Tibial nerve (tissue), 4 donors: ENCODE data around the gene SAT2. TPM values are rescaled to one million over a fixed set of nuclear protein-coding genes. Genes with fewer than 3 reads are reported as not detected.

Source experiments
- DNase-seq, 2 donors: peaks; one replicate each; pipeline ENCODE4 v3.0.0-alpha.2; 2019; ENCODE audit warnings: low spot score in 2 of 2
- H3K27ac ChIP-seq, 4 donors: fragments of 200-600 bp; sonication (generic) in 3 of 4; one replicate each; pipeline ENCODE4 v1.5.1; 2017 to 2019; ENCODE audit warnings: mild to moderate bottlenecking in 1 of 4
- H3K27me3 ChIP-seq, 2 donors: fragments of 200-600 bp; sonication (generic) in 1 of 2; one replicate each; pipeline versions ENCODE4 v1.5.1 to v1.6.0; 2017 to 2019
- H3K36me3 ChIP-seq, 3 donors: fragments of 200-600 bp; sonication (generic); one replicate each; pipeline ENCODE4 v1.5.1; 2018 to 2019
- H3K4me1 ChIP-seq, 4 donors: fragments of 200-600 bp; sonication (generic) in 3 of 4; one replicate each; pipeline ENCODE4 v1.5.1; 2017 to 2019
- H3K4me3 ChIP-seq, 4 donors: fragments of 200-600 bp; sonication (generic) in 3 of 4; one replicate each; pipeline ENCODE4 v1.5.1; 2017 to 2019; ENCODE audit warnings: mild to moderate bottlenecking in 1 of 4, moderate library complexity in 1 of 4
- H3K9me3 ChIP-seq, 4 donors: fragments of 200-600 bp; sonication (generic) in 3 of 4; one replicate each; pipeline ENCODE4 v1.5.1; 2017 to 2019
- EP300 ChIP-seq, 2 donors: sonication (generic); formaldehyde crosslinking; IDR thresholded peaks; one replicate each; pipeline ENCODE4 v1.6.1; 2017; ENCODE audit warnings: antibody characterized with exemption in 2 of 2, mild to moderate bottlenecking in 1 of 2
- POLR2A ChIP-seq, 2 donors: fragments of 450-650 bp; IDR thresholded peaks; one replicate each; pipeline ENCODE4 v1.6.1; 2017; ENCODE audit warnings: antibody characterized with exemption in 2 of 2, mild to moderate bottlenecking in 2 of 2, moderate library complexity in 2 of 2
- WGBS, 2 donors: methylation state at CpG; one replicate each; pipeline ENCODE4 v1.1.5; 2018; 5-methylcytosine and 5-hydroxymethylcytosine counted together
- total RNA-seq, 4 donors: library from RNA; depleted of rRNA; stranded (reverse); fragments of >200 nt; gene quantifications; one replicate each; pipeline ENCODE4 v1.1.0, GENCODE V29; 2016
- TF ChIP-seq, protein P1 (sequence below), 5 experiments: fragments of 200-600 bp in 3 of 5; fragments of 450-650 bp in 2 of 5; sonication (generic) in 3 of 5; IDR thresholded peaks; one replicate each; pipeline ENCODE4 v1.5.1; 2016 to 2019; ENCODE audit warnings: antibody characterized with exemption in 5 of 5, mild to moderate bottlenecking in 3 of 5, moderate library complexity in 2 of 5

The SAT2 gene
- total RNA-seq, 4 donors from 2014 or later, result 69.3 to 130 (median 82.0) TPM

DNA sequence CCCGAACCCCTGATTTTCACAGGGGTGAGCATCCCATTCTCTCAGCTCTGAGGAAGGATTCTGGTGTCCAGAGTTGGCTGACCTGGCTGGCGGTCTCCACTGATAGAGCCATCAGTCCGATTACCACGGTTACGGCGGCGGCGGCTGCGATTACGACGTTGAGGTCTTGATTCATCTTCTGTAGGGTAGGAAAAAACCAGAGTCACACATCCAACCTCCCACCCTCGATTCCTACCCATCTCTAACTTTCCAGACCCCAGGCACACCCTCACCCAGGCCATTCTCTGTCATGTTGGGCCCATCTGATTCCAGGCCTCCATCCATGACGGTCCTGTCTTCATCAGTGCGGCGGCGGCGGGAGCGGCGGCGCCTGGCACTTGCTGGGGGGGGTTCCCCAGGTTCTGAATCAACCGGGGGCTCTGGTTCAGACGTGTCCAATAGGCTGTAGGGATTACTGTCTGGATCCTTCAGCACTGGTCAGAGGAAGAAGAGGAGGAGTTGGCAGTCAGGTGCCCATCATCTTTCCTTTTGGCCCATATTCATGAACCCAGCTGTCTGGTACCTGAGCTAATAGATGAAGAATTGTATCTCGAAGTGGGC lies 35.1 kb downstream of the SAT2 start:
- no peaks in the 10 kb centered on the region for H3K9me3 ChIP-seq
- peaks cover 8 to 75% (median 35%) of the 10 kb centered on the region in 3 donors for H3K36me3 ChIP-seq
- H3K4me3 ChIP-seq, result no peak overlapping the region
- H3K27ac ChIP-seq, result no peak overlapping the region
- peaks cover 0 to 28% (median 2%) of the 10 kb centered on the region in 4 donors for H3K4me1 ChIP-seq
- TF ChIP-seq EP300 (IDR thresholded peaks at IDR 0.05) (no peak), POLR2A (IDR thresholded peaks at IDR 0.05) (no peak)
- no peak for DNase-seq
- H3K27me3 ChIP-seq, result no peaks in the 10 kb centered on the region
- WGBS, 2 donors, result 91 to 94% methylated on average over 23 of the region's 23 CpGs

DNA sequence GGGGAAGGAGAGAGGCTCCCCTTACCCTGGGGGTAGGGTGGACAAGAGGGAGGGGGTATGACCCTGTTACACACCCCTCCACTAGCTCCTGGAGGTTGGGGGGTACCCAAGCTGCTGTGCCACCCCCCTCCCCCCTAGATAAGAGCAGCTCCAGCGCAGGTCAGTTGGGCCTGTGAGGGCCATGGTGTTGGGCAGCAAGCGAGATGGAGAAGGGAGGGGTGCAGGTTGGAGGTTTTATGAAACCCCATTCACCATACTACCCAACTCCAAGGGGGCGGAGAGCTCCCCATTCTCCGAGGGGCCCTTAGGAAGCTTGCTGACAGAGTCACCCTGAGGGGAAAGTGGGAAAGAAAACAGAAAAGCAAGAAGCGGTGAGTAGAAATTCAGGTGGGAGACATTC lies 36.0 kb downstream of the SAT2 start:
- TF ChIP-seq POLR2A (IDR thresholded peaks at IDR 0.05) (no peak), EP300 (IDR thresholded peaks at IDR 0.05) (no peak)
- TF ChIP-seq, protein P1, sequence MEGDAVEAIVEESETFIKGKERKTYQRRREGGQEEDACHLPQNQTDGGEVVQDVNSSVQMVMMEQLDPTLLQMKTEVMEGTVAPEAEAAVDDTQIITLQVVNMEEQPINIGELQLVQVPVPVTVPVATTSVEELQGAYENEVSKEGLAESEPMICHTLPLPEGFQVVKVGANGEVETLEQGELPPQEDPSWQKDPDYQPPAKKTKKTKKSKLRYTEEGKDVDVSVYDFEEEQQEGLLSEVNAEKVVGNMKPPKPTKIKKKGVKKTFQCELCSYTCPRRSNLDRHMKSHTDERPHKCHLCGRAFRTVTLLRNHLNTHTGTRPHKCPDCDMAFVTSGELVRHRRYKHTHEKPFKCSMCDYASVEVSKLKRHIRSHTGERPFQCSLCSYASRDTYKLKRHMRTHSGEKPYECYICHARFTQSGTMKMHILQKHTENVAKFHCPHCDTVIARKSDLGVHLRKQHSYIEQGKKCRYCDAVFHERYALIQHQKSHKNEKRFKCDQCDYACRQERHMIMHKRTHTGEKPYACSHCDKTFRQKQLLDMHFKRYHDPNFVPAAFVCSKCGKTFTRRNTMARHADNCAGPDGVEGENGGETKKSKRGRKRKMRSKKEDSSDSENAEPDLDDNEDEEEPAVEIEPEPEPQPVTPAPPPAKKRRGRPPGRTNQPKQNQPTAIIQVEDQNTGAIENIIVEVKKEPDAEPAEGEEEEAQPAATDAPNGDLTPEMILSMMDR (IDR thresholded peaks at IDR 0.05), result no peak
- Histone ChIP-seq H3K9me3 (no peaks in the 10 kb centered on the region), H3K27me3 (no peaks in the 10 kb centered on the region), H3K36me3 (peaks cover 8 to 75% (median 35%) of the 10 kb centered on the region in 3 donors), H3K4me1 (peaks cover 0 to 30% (median 2%) of the 10 kb centered on the region in 4 donors), H3K27ac (no peak overlapping the region), H3K4me3 (no peak overlapping the region)
- no peak for DNase-seq
- 80 to 85% methylated on average over 5 of the region's 5 CpGs for whole genome bisulfite sequencing, 2 donors

DNA sequence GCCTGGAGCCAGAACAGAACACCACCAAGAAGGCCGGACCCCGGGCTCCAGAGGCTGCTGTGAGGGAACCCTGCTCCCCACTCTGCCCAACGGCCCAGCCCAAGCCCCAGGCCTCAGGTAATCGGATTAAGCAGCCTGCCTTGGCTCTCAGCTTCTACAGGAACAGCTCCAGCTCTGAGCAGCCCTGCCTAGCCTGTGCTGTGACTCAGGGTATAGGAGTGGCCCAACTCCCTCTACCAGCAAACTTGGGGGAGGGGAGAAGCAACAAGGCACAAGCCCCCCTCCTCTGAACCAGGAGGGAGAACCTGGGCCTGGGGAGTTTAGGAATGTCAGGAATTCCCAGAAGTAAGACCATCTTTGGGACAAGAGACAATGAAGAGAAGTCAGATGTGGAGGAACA lies 36.9 kb downstream of the SAT2 start:
- no peak overlapping the region for H3K4me3 ChIP-seq
- no peak for TF ChIP-seq EP300 (IDR thresholded peaks at IDR 0.05)
- TF ChIP-seq, protein P1 (IDR thresholded peaks at IDR 0.05), result no peak
- no peak for TF ChIP-seq POLR2A (IDR thresholded peaks at IDR 0.05)
- WGBS, 2 donors, result 73 to 84% methylated on average over 3 to 4 of the region's 4 CpGs
- H3K36me3 ChIP-seq, result peaks cover 8 to 70% (median 29%) of the 10 kb centered on the region in 3 donors
- H3K27ac ChIP-seq, result no peak overlapping the region
- no peaks in the 10 kb centered on the region for H3K27me3 ChIP-seq
- H3K9me3 ChIP-seq, result no peaks in the 10 kb centered on the region
- peaks cover 0 to 31% (median 2%) of the 10 kb centered on the region in 4 donors for H3K4me1 ChIP-seq
- no peak for DNase-seq

DNA sequence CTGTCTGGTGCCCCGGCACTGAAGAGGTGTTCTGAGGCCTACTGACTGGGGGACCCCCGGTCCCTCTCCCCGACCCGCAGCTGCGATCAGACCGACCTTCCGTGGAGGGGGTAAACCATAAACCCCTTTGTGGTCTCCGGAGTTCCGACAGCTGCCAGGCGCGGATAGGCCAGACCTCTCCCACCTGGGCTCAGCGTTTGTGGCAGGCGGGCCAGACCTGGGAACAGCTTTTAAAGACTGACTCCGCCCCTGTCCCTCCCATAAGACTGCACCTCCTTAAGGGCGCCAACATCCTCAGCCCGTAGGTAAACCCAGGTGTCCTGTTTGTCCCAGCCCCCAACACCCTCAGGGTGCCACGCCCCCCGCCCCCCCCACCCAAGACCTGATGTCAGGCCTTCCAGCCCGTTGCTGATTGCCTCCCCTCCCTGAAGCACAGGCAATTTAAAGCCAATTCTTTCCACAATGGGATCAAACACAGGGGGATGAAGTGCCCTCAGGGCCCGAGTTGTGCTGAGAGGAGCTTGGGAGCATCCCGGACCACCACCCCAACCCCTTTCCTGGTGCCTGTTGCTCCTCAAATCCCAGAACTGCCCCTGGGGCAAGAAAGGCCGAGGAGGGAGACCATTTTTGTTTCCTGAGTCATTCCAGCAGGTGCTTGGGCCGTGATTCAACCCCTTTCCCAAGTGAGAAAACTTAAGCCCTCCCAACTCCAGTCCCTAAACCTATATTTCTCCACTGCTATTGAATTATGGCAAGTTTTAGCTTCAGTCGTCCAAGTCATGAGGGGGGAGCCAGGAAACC lies 37.5 kb downstream of the SAT2 start, which contains the start of gene SOX15:
Gene SOX15, minus strand, starts transcription at position 204 of the 801 bp plus-strand sequence. CDS start 418 bp downstream, outside the sequence.
- peaks cover 0 to 38% (median 2%) of the 10 kb centered on the region in 4 donors for H3K4me1 ChIP-seq
- H3K36me3 ChIP-seq, result peaks cover 3 to 64% (median 26%) of the 10 kb centered on the region in 3 donors
- DNase-seq, result no peak
- WGBS, 2 donors, result 58 to 63% methylated on average over 12 to 19 of the region's 24 CpGs
- H3K4me3 ChIP-seq, result peak within 1 kb of the TSS; percentile 35 to 71 (median 48)
- H3K27ac ChIP-seq, result peak within 1 kb of the TSS; percentile 62 to 86 (median 70)
- no peak for TF ChIP-seq EP300 (IDR thresholded peaks at IDR 0.05)
- TF ChIP-seq, protein P1 (IDR thresholded peaks at IDR 0.05), result no peak
- no peak for TF ChIP-seq POLR2A (IDR thresholded peaks at IDR 0.05)
- H3K9me3 ChIP-seq, result no peaks in the 10 kb centered on the region
- no peaks in the 10 kb centered on the region for H3K27me3 ChIP-seq

DNA sequence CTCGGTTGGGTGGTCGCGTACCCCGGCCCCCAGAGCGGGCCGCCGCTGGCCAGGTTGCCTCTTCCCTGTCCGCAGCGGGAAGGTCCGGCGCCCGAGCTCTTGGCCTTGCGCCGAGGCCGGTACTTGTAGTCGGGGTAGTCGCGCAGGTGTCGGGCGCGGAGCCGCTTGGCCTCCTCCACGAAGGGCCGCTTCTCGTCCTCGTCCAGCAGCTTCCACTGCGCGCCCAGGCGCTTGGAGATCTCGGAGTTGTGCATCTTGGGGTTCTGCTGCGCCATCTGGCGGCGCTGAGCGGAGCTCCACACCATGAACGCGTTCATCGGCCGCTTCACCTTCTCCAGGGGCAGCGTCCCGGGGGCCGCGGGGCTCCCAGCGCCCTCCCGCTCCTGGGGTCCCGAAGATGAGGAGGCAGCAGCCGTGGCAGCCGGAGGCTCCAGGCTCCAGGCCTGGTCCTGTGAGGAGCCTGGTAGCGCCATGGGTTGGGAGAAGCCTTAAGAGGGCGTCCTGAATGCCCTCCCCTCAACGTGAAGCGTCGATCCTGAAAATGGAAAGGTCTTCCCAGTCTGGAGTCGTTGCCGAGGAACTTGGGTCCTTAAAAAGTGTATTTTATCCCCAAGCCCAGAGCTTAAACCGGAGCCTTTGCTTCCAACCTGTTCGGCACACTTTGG lies 38.3 kb downstream of the SAT2 start:
- Histone ChIP-seq H3K36me3 (peaks cover 2 to 56% (median 24%) of the 10 kb centered on the region in 3 donors), H3K27ac (peak overlapping the region; percentile 62 to 86 (median 70)), H3K4me3 (peak overlapping the region; percentile 35 to 71 (median 48)), H3K9me3 (no peaks in the 10 kb centered on the region), H3K4me1 (peaks cover 0 to 45% (median 7%) of the 10 kb centered on the region in 4 donors), H3K27me3 (no peaks in the 10 kb centered on the region)
- TF ChIP-seq POLR2A (IDR thresholded peaks at IDR 0.05), result peak in 1 of 2 donors; percentile 28
- TF ChIP-seq EP300 (IDR thresholded peaks at IDR 0.05), result peak in 1 of 2 donors; percentile 59
- TF ChIP-seq, protein P1 (IDR thresholded peaks at IDR 0.05), result peak; percentile 89 to 96 (median 91)
- WGBS, 2 donors, result 2 to 23% methylated on average over 10 to 16 of the region's 56 CpGs
- DNase-seq, result peak; percentile 83 to 87
